ENCODE results near the gene NUP210. TPM values are rescaled to one million over a fixed set of nuclear protein-coding genes. Genes with fewer than 3 reads are reported as not detected.

The NUP210 gene
- total RNA-seq, 1 donor from 2014 or later, result 91.9 TPM

DNA sequence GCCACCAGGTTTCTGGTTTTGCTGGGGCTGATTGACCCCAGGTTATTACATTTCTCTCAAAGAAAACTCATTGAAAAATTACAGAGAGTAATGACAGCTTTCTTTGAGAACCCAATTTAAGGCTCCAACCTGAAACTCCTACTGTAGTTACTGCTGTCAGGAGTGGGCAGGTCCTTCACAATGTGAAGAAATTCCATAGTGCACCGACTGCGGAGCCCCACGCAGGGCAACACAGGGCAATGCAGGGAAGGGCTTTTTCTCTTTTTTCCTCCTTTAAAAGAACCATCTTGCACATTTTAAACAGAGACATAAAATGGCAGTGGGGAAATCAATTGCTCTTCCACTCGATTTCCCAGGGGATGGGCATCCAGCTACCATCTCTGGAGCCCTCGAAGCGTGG lies 74.3 kb downstream of the NUP210 start:
- TF ChIP-seq, protein P1, sequence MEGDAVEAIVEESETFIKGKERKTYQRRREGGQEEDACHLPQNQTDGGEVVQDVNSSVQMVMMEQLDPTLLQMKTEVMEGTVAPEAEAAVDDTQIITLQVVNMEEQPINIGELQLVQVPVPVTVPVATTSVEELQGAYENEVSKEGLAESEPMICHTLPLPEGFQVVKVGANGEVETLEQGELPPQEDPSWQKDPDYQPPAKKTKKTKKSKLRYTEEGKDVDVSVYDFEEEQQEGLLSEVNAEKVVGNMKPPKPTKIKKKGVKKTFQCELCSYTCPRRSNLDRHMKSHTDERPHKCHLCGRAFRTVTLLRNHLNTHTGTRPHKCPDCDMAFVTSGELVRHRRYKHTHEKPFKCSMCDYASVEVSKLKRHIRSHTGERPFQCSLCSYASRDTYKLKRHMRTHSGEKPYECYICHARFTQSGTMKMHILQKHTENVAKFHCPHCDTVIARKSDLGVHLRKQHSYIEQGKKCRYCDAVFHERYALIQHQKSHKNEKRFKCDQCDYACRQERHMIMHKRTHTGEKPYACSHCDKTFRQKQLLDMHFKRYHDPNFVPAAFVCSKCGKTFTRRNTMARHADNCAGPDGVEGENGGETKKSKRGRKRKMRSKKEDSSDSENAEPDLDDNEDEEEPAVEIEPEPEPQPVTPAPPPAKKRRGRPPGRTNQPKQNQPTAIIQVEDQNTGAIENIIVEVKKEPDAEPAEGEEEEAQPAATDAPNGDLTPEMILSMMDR (IDR thresholded peaks at IDR 0.05), result no peak
- ChIA-PET CTCF (interaction anchor here (3.0 to 3.1 kb wide), 2 partner anchors 107 to 254 kb away, joined by 9 to 20 read pairs; no protein-coding TSS in a partner anchor), POLR2A (interaction anchor here (1.0 to 1.3 kb wide), 2 partner anchors 14 to 134 kb away, joined by 3 to 4 read pairs; partner anchors contain the start of gene HDAC11)
- Mint-ChIP-seq H3K9me3 (no peaks in the 10 kb centered on the region), H3K36me3 (ENCODE audit: low read depth) (peaks cover 79% of the 10 kb centered on the region), H3K4me3 (no peak overlapping the region), H3K27me3 (no peaks in the 10 kb centered on the region), H3K4me1 (peaks cover 15% of the 10 kb centered on the region), H3K27ac (no peak overlapping the region)
- no peak for ATAC-seq (ENCODE audit: low read depth)
- intact Hi-C loops (cut with micrococcal nuclease), result loop anchor here (1.0 to 2.0 kb wide), 2 partner anchors 107 to 253 kb away; no protein-coding TSS in a partner anchor
- no peak for DNase-seq

- TF ChIP-seq, protein P1 (IDR thresholded peaks at IDR 0.05), result no peak
- POLR2A ChIA-PET, result interaction anchor here (0.6 to 1.3 kb wide), 2 partner anchors 13 to 377 kb away, joined by 3 to 4 read pairs; no protein-coding TSS in a partner anchor
- ATAC-seq (ENCODE audit: low read depth) (no peak), DNase-seq (no peak)
- Mint-ChIP-seq H3K9me3 (no peaks in the 10 kb centered on the region), H3K4me3 (no peak overlapping the region), H3K36me3 (ENCODE audit: low read depth) (peaks cover 81% of the 10 kb centered on the region), H3K27me3 (no peaks in the 10 kb centered on the region), H3K27ac (no peak overlapping the region), H3K4me1 (peaks cover 15% of the 10 kb centered on the region)
- intact Hi-C loops (cut with micrococcal nuclease), result no loop called here
- CTCF ChIA-PET, result interaction anchor here (3.0 to 3.1 kb wide), 2 partner anchors 107 to 254 kb away, joined by 9 to 20 read pairs; no protein-coding TSS in a partner anchor
These were observed 74.8 kb downstream of the NUP210 start for GRCh38 chr3:13345284-13345683.

DNA sequence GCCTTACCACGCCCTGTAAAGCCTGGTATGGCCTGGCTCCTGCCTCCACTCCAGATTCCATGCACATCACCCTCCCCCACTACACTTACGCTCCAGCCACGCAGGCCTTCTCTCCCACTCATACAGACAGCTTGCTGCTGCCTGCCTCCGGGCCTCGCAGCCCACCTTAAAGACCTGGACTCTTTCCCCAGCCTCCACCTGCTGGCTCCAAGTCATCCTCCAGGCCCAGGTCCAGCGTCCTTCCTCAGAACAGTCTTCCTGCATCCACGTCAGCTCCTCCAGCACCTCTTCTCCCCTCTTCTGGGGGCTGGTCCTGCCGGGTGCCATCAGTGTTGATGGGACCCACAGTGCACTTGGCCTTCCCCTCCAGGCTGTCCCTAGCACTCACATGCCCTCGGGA lies 75.5 kb downstream of the NUP210 start:
- H3K27ac Mint-ChIP-seq, result no peak overlapping the region
- H3K36me3 Mint-ChIP-seq (ENCODE audit: low read depth), result peaks cover 81% of the 10 kb centered on the region
- POLR2A ChIA-PET, result interaction anchor here (0.6 to 1.3 kb wide), 2 partner anchors 12 to 68 kb away, joined by 3 to 4 read pairs; no protein-coding TSS in a partner anchor
- DNase-seq (no peak), ATAC-seq (ENCODE audit: low read depth) (no peak)
- H3K27me3 Mint-ChIP-seq, result no peaks in the 10 kb centered on the region
- no peaks in the 10 kb centered on the region for H3K9me3 Mint-ChIP-seq
- CTCF ChIA-PET, result interaction anchor here (3.0 to 3.1 kb wide), 2 partner anchors 108 to 253 kb away, joined by 9 to 20 read pairs; no protein-coding TSS in a partner anchor
- TF ChIP-seq, protein P1 (IDR thresholded peaks at IDR 0.05), result no peak
- intact Hi-C loops (cut with micrococcal nuclease), result no loop called here
- peaks cover 15% of the 10 kb centered on the region for H3K4me1 Mint-ChIP-seq
- no peak overlapping the region for H3K4me3 Mint-ChIP-seq

- H3K27me3 Mint-ChIP-seq, result no peaks in the 10 kb centered on the region
- ChIA-PET CTCF (interaction anchor here (3.0 kb wide), 1 partner anchor 252 kb away, joined by 9 read pairs; no protein-coding TSS in a partner anchor), POLR2A (interaction anchor here (1.2 kb wide), 1 partner anchor 11 kb away, joined by 3 read pairs; no protein-coding TSS in a partner anchor)
- H3K4me3 Mint-ChIP-seq, result no peak overlapping the region
- H3K4me1 Mint-ChIP-seq, result peaks cover 21% of the 10 kb centered on the region
- TF ChIP-seq, protein P1 (IDR thresholded peaks at IDR 0.05), result no peak
- intact Hi-C loops (cut with micrococcal nuclease), result no loop called here
- DNase-seq (no peak), ATAC-seq (ENCODE audit: low read depth) (no peak)
- peaks cover 82% of the 10 kb centered on the region for H3K36me3 Mint-ChIP-seq (ENCODE audit: low read depth)
- no peaks in the 10 kb centered on the region for H3K9me3 Mint-ChIP-seq
- no peak overlapping the region for H3K27ac Mint-ChIP-seq
These were observed 76.5 kb downstream of the NUP210 start for GRCh38 chr3:13343601-13344000.

DNA sequence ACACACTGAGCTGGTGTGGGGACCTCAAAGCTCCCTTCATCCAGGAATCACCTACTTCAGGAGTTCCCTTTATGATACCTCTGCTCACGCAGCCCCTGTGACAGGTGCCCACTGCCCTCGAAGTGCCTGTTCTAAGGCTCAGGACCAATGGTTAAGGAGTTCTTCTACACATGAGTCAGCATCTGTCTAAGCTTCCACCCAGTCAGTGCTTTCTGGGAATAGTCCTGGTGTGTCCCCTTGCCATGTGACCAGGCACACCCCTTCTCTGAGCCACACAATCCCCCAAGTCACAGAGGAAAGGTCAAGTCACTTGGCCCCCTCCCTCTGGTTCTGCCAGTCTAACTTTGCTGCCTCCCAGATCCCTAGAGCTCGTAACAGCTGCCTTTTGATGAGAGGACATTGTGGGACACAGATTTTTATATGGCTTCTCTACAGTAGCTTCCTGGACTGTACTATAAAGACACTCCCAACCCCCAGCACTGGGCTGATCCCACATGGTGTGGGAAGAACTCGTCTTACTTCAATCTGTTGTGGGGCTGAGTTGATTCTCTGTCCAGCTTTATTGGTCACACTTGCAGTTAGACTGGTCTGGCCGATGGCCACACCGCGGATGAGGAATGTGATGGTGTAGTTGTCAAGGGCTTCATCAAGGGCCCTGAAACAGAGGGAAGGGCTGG lies 78.8 kb downstream of the NUP210 start:
- Mint-ChIP-seq H3K4me1 (peaks cover 11% of the 10 kb centered on the region), H3K27me3 (no peaks in the 10 kb centered on the region), H3K9me3 (no peaks in the 10 kb centered on the region), H3K4me3 (no peak overlapping the region), H3K36me3 (ENCODE audit: low read depth) (peaks cover 82% of the 10 kb centered on the region), H3K27ac (no peak overlapping the region)
- POLR2A ChIA-PET, result no interaction called here
- intact Hi-C loops (cut with micrococcal nuclease), result no loop called here
- ATAC-seq (ENCODE audit: low read depth), result no peak
- TF ChIP-seq, protein P1 (IDR thresholded peaks at IDR 0.05), result no peak
- no peak for DNase-seq
- CTCF ChIA-PET, result no interaction called here
